ENCODE data around the gene LILRB1. TPM values are rescaled to one million over a fixed set of nuclear protein-coding genes. Genes with fewer than 3 reads are reported as not detected.
"Not testable (repeated sequence)": the region's sequence is repeated elsewhere in the genome, so short reads cannot be mapped to it uniquely, and the experiment has no call there.

The LILRB1 gene
- total and polyA plus RNA-seq, 2 of the 13 experiments (the other 11 are each of a cell fraction or from before 2014, with no cell fraction given): not detected

DNA sequence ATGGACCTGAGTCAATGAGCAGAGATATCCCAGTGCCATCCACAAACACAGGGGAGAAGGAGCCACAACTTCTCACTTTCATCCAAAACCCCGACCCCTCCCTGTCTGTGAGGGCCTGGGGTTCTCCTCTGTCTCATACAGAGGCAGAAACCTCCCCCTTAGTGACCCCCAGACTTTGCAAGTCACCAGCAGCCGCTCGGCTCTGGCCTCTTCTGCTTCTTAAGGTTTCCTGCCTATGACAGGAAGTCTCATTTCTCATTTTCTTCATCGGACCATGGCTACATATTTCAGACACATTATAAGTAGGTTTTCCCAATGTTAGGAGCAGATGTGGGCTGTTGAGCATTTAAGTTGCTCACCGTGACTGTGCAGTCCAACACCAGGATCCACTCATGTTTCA is 12.7 kb downstream of the LILRB1 start:
- H3K27me3 ChIP-seq (ENCODE audit: control insufficient read depth in 1 of 2, insufficient read depth in 2 of 2, low read length in 2 of 2); H4K20me1 ChIP-seq (ENCODE audit: insufficient read depth, low read length); H2AFZ ChIP-seq (ENCODE audit: low read length); intact Hi-C loops (cut with micrococcal nuclease; ENCODE audit: unreplicated experiment); H3K4me1 ChIP-seq (ENCODE audit: insufficient read depth, low read length); POLR2A ChIA-PET; H3K4me2 ChIP-seq (ENCODE audit: low read depth, low read length); H3K4me3 ChIP-seq (replicated peaks in 1 of 3; ENCODE audit: insufficient read depth in 1 of 3, low read depth in 2 of 3, low read length in 3 of 3); DNase-seq (ENCODE audit: low spot score); in situ Hi-C loops (cut with HindIII; ENCODE audit: extremely low pct_ligation_motif_present, low pct_unique_long_range_greater_than_20kb); H3K9me3 ChIP-seq (ENCODE audit: low read length); H3K9ac ChIP-seq (ENCODE audit: insufficient read depth, low read depth, low read length); ATAC-seq; BruUV-seq (replicated peaks); FAIRE-seq; H3K36me3 ChIP-seq (replicated peaks in 1 of 2; ENCODE audit: control insufficient read depth in 1 of 2, insufficient read depth in 2 of 2, low read length in 2 of 2); CTCF ChIA-PET (ENCODE audit: low intra/inter-chr PET ratio, low total read pairs); H3K27ac ChIP-seq (ENCODE audit: extremely low read length, insufficient read depth, low read length); H3K79me2 ChIP-seq (ENCODE audit: insufficient read depth, low read length): not testable (repeated sequence)
- 2% methylated on average over 5 of the region's 5 CpGs for WGBS (ENCODE audit: low lambda C conversion rate)

DNA sequence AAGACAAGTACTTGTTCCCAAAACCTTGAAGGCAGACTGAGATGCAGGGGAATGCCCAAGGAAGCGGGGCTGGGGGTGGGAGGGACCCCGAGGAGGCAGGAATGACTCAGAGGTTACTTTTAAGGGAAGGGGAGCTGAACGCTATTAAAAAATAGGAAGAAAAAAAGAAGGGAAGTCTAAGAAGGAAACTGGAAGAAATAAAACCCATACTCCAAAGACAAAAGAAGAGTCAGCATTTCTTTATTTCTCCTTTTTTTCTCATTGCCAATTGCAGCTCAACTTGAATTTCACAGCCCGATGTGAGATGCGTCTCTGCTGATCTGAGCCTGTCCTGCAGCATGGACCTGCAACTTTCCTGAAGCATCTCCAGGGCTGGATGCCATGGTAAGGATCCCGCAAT is 13.3 kb downstream of the LILRB1 start:
- H3K27ac ChIP-seq (ENCODE audit: extremely low read length, insufficient read depth, low read length); intact Hi-C loops (cut with micrococcal nuclease; ENCODE audit: unreplicated experiment); H3K36me3 ChIP-seq (replicated peaks in 1 of 2; ENCODE audit: control insufficient read depth in 1 of 2, insufficient read depth in 2 of 2, low read length in 2 of 2); H3K9ac ChIP-seq (ENCODE audit: insufficient read depth, low read depth, low read length); H3K4me3 ChIP-seq (replicated peaks in 1 of 3; ENCODE audit: insufficient read depth in 1 of 3, low read depth in 2 of 3, low read length in 3 of 3); H3K27me3 ChIP-seq (ENCODE audit: control insufficient read depth in 1 of 2, insufficient read depth in 2 of 2, low read length in 2 of 2); POLR2A ChIA-PET; H4K20me1 ChIP-seq (ENCODE audit: insufficient read depth, low read length); BruUV-seq (replicated peaks); H2AFZ ChIP-seq (ENCODE audit: low read length); FAIRE-seq; H3K4me2 ChIP-seq (ENCODE audit: low read depth, low read length); in situ Hi-C loops (cut with HindIII; ENCODE audit: extremely low pct_ligation_motif_present, low pct_unique_long_range_greater_than_20kb); H3K4me1 ChIP-seq (ENCODE audit: insufficient read depth, low read length); H3K9me3 ChIP-seq (ENCODE audit: low read length); CTCF ChIA-PET (ENCODE audit: low intra/inter-chr PET ratio, low total read pairs); H3K79me2 ChIP-seq (ENCODE audit: insufficient read depth, low read length); DNase-seq (ENCODE audit: low spot score); ATAC-seq: not testable (repeated sequence)
- 9% methylated on average over 5 of the region's 6 CpGs for WGBS (ENCODE audit: low lambda C conversion rate)

DNA sequence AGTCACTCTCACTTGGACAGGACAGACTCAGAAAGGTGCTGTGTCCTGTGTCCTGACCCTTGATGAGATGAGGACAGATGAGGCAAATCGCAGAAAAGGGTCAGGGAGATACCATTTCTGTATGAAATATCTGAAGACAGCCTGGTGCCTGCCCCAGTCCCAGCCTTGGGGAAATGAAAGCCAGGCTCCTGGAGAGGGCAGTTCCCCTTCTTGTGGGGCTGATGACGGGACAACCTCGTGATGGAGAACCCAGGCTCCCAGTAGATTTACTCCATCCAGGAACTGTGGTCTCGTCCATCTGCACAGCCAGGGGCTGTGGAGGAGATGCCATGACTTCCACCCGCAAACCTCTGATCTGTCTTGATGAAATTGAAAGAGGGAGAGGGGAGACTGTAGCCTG is 13.8 kb downstream of the LILRB1 start:
- in situ Hi-C loops (cut with HindIII; ENCODE audit: extremely low pct_ligation_motif_present, low pct_unique_long_range_greater_than_20kb): no loop called here
- POLR2A ChIA-PET: no interaction called here
- no peaks in the 10 kb centered on the region for H3K9me3 ChIP-seq (ENCODE audit: low read length)
- no peak overlapping the region for H3K9ac ChIP-seq (ENCODE audit: insufficient read depth, low read depth, low read length)
- no TSS peak for BruUV-seq (replicated peaks)
- no peak overlapping the region for H3K4me3 ChIP-seq (replicated peaks in 1 of 3; ENCODE audit: insufficient read depth in 1 of 3, low read depth in 2 of 3, low read length in 3 of 3)
- no peak overlapping the region for H3K27ac ChIP-seq (ENCODE audit: extremely low read length, insufficient read depth, low read length)
- no peak overlapping the region for H3K4me2 ChIP-seq (ENCODE audit: low read depth, low read length)
- no peaks in the 10 kb centered on the region for H3K36me3 ChIP-seq (replicated peaks in 1 of 2; ENCODE audit: control insufficient read depth in 1 of 2, insufficient read depth in 2 of 2, low read length in 2 of 2)
- no peaks in the 10 kb centered on the region for H3K79me2 ChIP-seq (ENCODE audit: insufficient read depth, low read length)
- H2AFZ ChIP-seq (ENCODE audit: low read length): no peak overlapping the region
- ATAC-seq (no peak), FAIRE-seq (no peak), DNase-seq (ENCODE audit: low spot score) (no peak)
- 21% methylated on average over 2 of the region's 5 CpGs for WGBS (ENCODE audit: low lambda C conversion rate)
- no peaks in the 10 kb centered on the region for H4K20me1 ChIP-seq (ENCODE audit: insufficient read depth, low read length)
- peaks cover 0 to 3% of the 10 kb centered on the region in 2 experiments; a peak in 1 of 5 replicates for H3K27me3 ChIP-seq (ENCODE audit: control insufficient read depth in 1 of 2, insufficient read depth in 2 of 2, low read length in 2 of 2)
- H3K4me1 ChIP-seq (ENCODE audit: insufficient read depth, low read length): no peaks in the 10 kb centered on the region
- intact Hi-C loops (cut with micrococcal nuclease; ENCODE audit: unreplicated experiment): no loop called here
- CTCF ChIA-PET (ENCODE audit: low intra/inter-chr PET ratio, low total read pairs): no interaction called here
- TF ChIP-seq ZNF652 (CRISPR knock-in tag; IDR thresholded peaks at IDR 0.05; ENCODE audit: borderline replicate concordance, low read depth): no peak
- no peak for TF ChIP-seq RXRB (CRISPR knock-in tag; IDR thresholded peaks at IDR 0.05; ENCODE audit: borderline replicate concordance)
- no peak for TF ChIP-seq EHMT2 (IDR thresholded peaks at IDR 0.05; ENCODE audit: borderline replicate concordance, low read depth, low read length)
- TF ChIP-seq ELF3 (CRISPR knock-in tag; IDR thresholded peaks at IDR 0.05): no peak
- no peak for TF ChIP-seq SOX5 (CRISPR knock-in tag; IDR thresholded peaks at IDR 0.05; ENCODE audit: borderline replicate concordance)
- TF ChIP-seq, protein P1, sequence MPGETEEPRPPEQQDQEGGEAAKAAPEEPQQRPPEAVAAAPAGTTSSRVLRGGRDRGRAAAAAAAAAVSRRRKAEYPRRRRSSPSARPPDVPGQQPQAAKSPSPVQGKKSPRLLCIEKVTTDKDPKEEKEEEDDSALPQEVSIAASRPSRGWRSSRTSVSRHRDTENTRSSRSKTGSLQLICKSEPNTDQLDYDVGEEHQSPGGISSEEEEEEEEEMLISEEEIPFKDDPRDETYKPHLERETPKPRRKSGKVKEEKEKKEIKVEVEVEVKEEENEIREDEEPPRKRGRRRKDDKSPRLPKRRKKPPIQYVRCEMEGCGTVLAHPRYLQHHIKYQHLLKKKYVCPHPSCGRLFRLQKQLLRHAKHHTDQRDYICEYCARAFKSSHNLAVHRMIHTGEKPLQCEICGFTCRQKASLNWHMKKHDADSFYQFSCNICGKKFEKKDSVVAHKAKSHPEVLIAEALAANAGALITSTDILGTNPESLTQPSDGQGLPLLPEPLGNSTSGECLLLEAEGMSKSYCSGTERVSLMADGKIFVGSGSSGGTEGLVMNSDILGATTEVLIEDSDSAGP (CRISPR knock-in tag; IDR thresholded peaks at IDR 0.05; ENCODE audit: borderline replicate concordance): no peak
- TF ChIP-seq NFKBIZ (CRISPR knock-in tag; IDR thresholded peaks at IDR 0.05): no peak
- TF ChIP-seq, protein P2, sequence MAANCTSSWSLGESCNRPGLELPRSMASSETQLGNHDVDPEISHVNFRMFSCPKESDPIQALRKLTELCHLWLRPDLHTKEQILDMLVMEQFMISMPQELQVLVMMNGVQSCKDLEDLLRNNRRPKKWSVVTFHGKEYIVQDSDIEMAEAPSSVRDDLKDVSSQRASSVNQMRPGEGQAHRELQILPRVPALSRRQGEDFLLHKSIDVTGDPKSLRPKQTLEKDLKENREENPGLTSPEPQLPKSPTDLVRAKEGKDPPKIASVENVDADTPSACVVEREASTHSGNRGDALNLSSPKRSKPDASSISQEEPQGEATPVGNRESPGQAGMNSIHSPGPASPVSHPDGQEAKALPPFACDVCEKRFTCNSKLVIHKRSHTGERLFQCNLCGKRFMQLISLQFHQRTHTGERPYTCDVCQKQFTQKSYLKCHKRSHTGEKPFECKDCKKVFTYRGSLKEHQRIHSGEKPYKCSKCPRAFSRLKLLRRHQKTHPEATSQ (CRISPR knock-in tag; IDR thresholded peaks at IDR 0.05; ENCODE audit: borderline replicate concordance): no peak

Data from HepG2 (cell line).